ENCODE data around the gene YY1.

YY1 gene

DNA sequence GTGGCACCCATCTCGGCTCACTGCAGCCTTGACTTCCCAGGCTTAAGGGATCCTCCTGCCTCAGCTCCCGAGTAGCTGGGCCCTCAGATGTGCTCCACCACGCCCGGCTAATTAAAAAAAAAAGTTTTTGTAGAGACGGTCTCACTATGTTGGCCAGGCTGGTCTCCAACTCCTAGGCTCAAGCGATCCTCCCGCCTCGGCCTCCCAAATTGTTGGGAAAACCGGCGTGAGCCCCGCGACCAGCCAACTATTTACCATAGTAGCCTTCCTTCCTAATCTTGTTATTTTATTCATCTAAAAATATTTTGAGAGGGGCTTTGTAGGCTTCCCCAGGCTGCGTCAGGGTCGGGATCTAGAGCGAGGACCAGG is 25.4 kb upstream of the YY1 start:
- TF ChIP-seq FOXP2 (optimal IDR thresholded peaks at IDR 0.05; ENCODE audit: borderline replicate concordance, extremely low read depth, extremely low read length, insufficient read depth) (no peak), POLR2AphosphoS5 (IDR thresholded peaks at IDR 0.05; ENCODE audit: low read depth, low read length) (no peak), TAF1 (IDR thresholded peaks at IDR 0.05; ENCODE audit: borderline replicate concordance, insufficient read depth, low read length) (no peak), SIN3A (IDR thresholded peaks at IDR 0.05; ENCODE audit: borderline replicate concordance, insufficient read depth, low read length) (no peak)
- TF ChIP-seq, protein P1, sequence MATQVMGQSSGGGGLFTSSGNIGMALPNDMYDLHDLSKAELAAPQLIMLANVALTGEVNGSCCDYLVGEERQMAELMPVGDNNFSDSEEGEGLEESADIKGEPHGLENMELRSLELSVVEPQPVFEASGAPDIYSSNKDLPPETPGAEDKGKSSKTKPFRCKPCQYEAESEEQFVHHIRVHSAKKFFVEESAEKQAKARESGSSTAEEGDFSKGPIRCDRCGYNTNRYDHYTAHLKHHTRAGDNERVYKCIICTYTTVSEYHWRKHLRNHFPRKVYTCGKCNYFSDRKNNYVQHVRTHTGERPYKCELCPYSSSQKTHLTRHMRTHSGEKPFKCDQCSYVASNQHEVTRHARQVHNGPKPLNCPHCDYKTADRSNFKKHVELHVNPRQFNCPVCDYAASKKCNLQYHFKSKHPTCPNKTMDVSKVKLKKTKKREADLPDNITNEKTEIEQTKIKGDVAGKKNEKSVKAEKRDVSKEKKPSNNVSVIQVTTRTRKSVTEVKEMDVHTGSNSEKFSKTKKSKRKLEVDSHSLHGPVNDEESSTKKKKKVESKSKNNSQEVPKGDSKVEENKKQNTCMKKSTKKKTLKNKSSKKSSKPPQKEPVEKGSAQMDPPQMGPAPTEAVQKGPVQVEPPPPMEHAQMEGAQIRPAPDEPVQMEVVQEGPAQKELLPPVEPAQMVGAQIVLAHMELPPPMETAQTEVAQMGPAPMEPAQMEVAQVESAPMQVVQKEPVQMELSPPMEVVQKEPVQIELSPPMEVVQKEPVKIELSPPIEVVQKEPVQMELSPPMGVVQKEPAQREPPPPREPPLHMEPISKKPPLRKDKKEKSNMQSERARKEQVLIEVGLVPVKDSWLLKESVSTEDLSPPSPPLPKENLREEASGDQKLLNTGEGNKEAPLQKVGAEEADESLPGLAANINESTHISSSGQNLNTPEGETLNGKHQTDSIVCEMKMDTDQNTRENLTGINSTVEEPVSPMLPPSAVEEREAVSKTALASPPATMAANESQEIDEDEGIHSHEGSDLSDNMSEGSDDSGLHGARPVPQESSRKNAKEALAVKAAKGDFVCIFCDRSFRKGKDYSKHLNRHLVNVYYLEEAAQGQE (IDR thresholded peaks at IDR 0.05; ENCODE audit: insufficient read depth in 1 of 2, low read depth in 2 of 2, low read length in 2 of 2): no peak

DNA sequence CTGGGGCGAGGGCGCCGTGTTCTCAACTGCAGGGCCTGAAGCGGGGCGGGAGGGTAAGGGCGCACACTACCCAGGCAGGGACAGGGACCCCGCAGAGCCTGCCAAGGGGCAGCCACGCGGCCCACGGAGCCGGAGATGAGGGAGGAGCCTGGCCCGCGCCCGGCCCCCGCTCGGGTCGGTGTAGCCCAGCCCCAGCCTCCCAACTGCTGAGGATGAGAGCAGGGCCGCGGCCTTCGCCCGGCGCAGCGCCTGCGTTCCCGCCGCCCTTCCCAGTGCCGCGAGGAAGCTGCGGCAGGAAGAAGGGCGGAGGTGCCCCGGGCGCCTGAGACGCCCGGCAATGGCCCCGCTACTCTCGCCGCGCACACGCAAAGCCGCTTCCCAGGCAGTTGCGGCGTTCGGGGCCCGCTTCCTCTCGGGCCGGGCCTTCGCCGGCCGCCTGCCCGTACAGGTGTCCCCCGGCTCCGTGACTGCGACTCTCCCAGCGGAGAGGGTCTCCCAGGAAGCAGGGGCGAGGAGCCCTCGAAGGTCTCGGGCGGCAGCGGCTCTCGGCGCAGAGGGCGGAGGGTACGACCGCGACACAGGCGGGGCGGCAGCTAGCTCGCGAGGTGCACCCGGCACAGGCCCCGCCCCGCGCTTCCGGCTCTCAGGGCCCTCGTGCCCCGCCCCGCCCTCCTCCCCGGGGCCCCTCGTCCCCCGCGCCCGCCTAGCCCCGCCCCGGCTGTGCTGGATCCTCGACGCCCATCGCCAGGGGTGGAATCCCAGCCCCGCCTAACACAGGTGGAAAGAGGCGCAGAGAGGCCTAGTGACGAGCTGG is 24.8 kb upstream of the YY1 start:
- TF ChIP-seq FOXP2 (optimal IDR thresholded peaks at IDR 0.05; ENCODE audit: borderline replicate concordance, extremely low read depth, extremely low read length, insufficient read depth) (peak; percentile 80), SIN3A (IDR thresholded peaks at IDR 0.05; ENCODE audit: borderline replicate concordance, insufficient read depth, low read length) (no peak), TAF1 (IDR thresholded peaks at IDR 0.05; ENCODE audit: borderline replicate concordance, insufficient read depth, low read length) (no peak), POLR2AphosphoS5 (IDR thresholded peaks at IDR 0.05; ENCODE audit: low read depth, low read length) (0 out of 2 replicates have a peak, but pooled peaks have one; percentile 50)
- TF ChIP-seq, protein P1 (IDR thresholded peaks at IDR 0.05; ENCODE audit: insufficient read depth in 1 of 2, low read depth in 2 of 2, low read length in 2 of 2): no peak

DNA sequence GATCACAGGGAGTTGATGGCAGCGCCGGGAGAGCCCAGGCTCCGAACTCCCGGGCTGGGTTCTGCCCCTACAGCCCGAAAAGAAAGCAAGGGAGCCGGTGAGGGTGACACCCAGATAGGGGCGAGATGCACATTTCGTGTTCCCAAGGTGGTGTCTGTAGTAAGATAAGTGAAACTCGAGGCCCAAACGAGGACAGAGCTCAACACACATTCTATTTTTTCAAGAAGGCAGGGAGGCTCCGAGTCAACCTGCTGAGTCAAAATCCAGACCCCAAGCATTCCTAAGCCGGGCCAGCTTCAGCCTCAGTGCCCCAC is 24.2 kb upstream of the YY1 start:
- no peak for TF ChIP-seq SIN3A (IDR thresholded peaks at IDR 0.05; ENCODE audit: borderline replicate concordance, insufficient read depth, low read length)
- TF ChIP-seq, protein P1 (IDR thresholded peaks at IDR 0.05; ENCODE audit: insufficient read depth in 1 of 2, low read depth in 2 of 2, low read length in 2 of 2): no peak
- no peak for TF ChIP-seq TAF1 (IDR thresholded peaks at IDR 0.05; ENCODE audit: borderline replicate concordance, insufficient read depth, low read length)
- no peak for TF ChIP-seq FOXP2 (optimal IDR thresholded peaks at IDR 0.05; ENCODE audit: borderline replicate concordance, extremely low read depth, extremely low read length, insufficient read depth)
- TF ChIP-seq POLR2AphosphoS5 (IDR thresholded peaks at IDR 0.05; ENCODE audit: low read depth, low read length): no peak

DNA sequence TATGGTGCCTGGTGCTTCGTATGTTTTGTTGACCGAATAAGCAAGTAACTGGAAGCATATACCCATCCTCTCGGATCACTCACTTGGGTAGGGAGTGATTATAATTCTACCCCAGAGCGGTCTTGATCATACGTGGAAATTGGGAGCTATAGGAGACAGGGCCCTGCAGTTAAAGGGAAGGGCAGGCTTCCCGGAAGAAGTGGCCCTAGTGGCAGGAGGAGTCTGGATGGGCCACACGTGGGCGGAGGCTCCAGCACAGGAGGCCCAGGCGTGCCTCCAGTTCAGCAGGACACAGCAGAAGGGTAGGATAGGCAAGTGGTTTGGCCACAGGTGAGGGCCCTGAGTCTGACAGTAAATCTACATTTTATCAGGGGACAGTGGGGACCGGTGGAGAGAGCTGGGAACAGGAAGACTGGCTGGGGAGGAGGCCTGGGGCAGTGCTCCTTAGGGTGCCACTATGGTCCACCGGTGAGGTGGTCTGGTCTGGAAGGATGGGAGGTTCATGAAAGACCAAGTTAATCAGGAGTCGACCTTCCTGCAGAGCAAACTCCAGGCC is 23.5 kb upstream of the YY1 start:
- TF ChIP-seq FOXP2 (optimal IDR thresholded peaks at IDR 0.05; ENCODE audit: borderline replicate concordance, extremely low read depth, extremely low read length, insufficient read depth) (no peak), TAF1 (IDR thresholded peaks at IDR 0.05; ENCODE audit: borderline replicate concordance, insufficient read depth, low read length) (no peak), POLR2AphosphoS5 (IDR thresholded peaks at IDR 0.05; ENCODE audit: low read depth, low read length) (no peak), SIN3A (IDR thresholded peaks at IDR 0.05; ENCODE audit: borderline replicate concordance, insufficient read depth, low read length) (no peak)
- TF ChIP-seq, protein P1 (IDR thresholded peaks at IDR 0.05; ENCODE audit: insufficient read depth in 1 of 2, low read depth in 2 of 2, low read length in 2 of 2): no peak

All from PFSK-1 (cell line).